Neural progenitor cell (in vitro differentiated cells): ENCODE measurements around the gene GPRC5A. TPM values are rescaled to one million over a fixed set of nuclear protein-coding genes. Genes with fewer than 3 reads are reported as not detected.

Experiments
- DNase-seq: peaks from one replicate; pipeline ENCODE4 v3.0.0-alpha.2; 2016; ENCODE audit warnings: low spot score
- H2AFZ ChIP-seq: fragments of 200-600 bp; sonication (generic); replicated peaks from 2 replicates; pipeline ENCODE4 v1.6.1; 2016; ENCODE audit warnings: antibody characterized with exemption
- H3F3A ChIP-seq: fragments of 200-600 bp; sonication (generic); 2 replicates; pipeline ENCODE4 v1.6.1; 2016; ENCODE audit warnings: antibody characterized with exemption, low read depth
- H3K27ac ChIP-seq: fragments of 200-600 bp; sonication (generic); 2 replicates; pipeline ENCODE4 v1.5.1; 2016; ENCODE audit warnings: mild to moderate bottlenecking
- H3K27me3 ChIP-seq: fragments of 200-600 bp; sonication (generic); 2 replicates; pipeline ENCODE4 v1.6.1; 2016; ENCODE audit warnings: mild to moderate bottlenecking, moderate library complexity
- H3K36me3 ChIP-seq: fragments of 200-600 bp; sonication (generic); 2 replicates; pipeline ENCODE4 v1.5.1; 2016
- H3K4me1 ChIP-seq: fragments of 200-600 bp; sonication (generic); 2 replicates; pipeline ENCODE4 v1.6.1; 2016; ENCODE audit warnings: mixed run types
- H3K4me2 ChIP-seq: fragments of 200-600 bp; sonication (generic); 2 replicates; pipeline ENCODE4 v1.6.1; 2016
- H3K4me3 ChIP-seq: fragments of 200-600 bp; sonication (generic); 2 replicates; pipeline ENCODE4 v1.5.1; 2016
- H3K79me2 ChIP-seq: fragments of 200-600 bp; sonication (generic); 2 replicates; pipeline ENCODE4 v1.6.1; 2016; ENCODE audit warnings: low read depth
- H3K9ac ChIP-seq: fragments of 200-600 bp; sonication (generic); 2 replicates; pipeline ENCODE4 v1.6.1; 2016
- H3K9me3 ChIP-seq: fragments of 200-600 bp; sonication (generic); 2 replicates; pipeline ENCODE4 v1.5.1; 2016; ENCODE audit warnings: low read depth
- H4K20me1 ChIP-seq: fragments of 200-600 bp; sonication (generic); 2 replicates; pipeline ENCODE4 v1.6.1; 2016; ENCODE audit warnings: low read depth
- H3K27ac Mint-ChIP-seq: 3 replicates; pipeline ENCODE4 v1.8.0; 2021; ENCODE audit warnings: mixed read lengths
- H3K27me3 Mint-ChIP-seq: 2 replicates; pipeline ENCODE4 v1.8.0; 2022; ENCODE audit warnings: low read depth, mild to moderate bottlenecking, inconsistent platforms, moderate library complexity, mixed read lengths; ENCODE audit not compliant: insufficient read depth
- H3K36me3 Mint-ChIP-seq: 3 replicates; pipeline ENCODE4 v1.8.0; 2021; ENCODE audit warnings: mixed read lengths
- H3K4me1 Mint-ChIP-seq: 3 replicates; pipeline ENCODE4 v1.8.0; 2021; ENCODE audit warnings: mixed read lengths
- H3K4me3 Mint-ChIP-seq: 3 replicates; pipeline ENCODE4 v1.8.0; 2021; ENCODE audit warnings: mild to moderate bottlenecking, moderate library complexity, mixed read lengths
- H3K9me3 Mint-ChIP-seq: 3 replicates; pipeline ENCODE4 v1.8.0; 2020; ENCODE audit warnings: mixed read lengths
- CTCF ChIP-seq: fragments of 200-600 bp; sonication (generic); IDR thresholded peaks from 2 replicates; pipeline ENCODE4 v1.5.1; 2017; ENCODE audit warnings: antibody characterized with exemption, mild to moderate bottlenecking
- EZH2 ChIP-seq: fragments of 200-600 bp; sonication (generic); IDR thresholded peaks from 2 replicates; pipeline ENCODE4 v1.6.1; 2017; ENCODE audit warnings: antibody characterized with exemption, mild to moderate bottlenecking, moderate library complexity
- EZH2phosphoT487 ChIP-seq: fragments of 200-600 bp; sonication (generic); IDR thresholded peaks from 2 replicates; pipeline ENCODE4 v1.6.1; 2017; ENCODE audit warnings: antibody characterized with exemption
- total RNA-seq: library from RNA; depleted of rRNA; stranded (reverse); fragments of >200 nt; gene quantifications from 2 replicates; pipeline ENCODE4 v1.2.3, GENCODE V29; 2015; ENCODE audit warnings: low replicate concordance

GPRC5A gene
- total RNA-seq, 1 donor from 2014 or later: not detected

GRCh38 chr12:12926571-12927071 lies 35.3 kb downstream of the GPRC5A start:
- Histone ChIP-seq H3K79me2 (no peaks in the 10 kb centered on the region), H3K4me2 (no peak overlapping the region), H3K4me1 (no peaks in the 10 kb centered on the region), H3F3A (no peaks in the 10 kb centered on the region), H4K20me1 (no peaks in the 10 kb centered on the region), H3K27ac (no peak overlapping the region), H3K4me3 (no peak overlapping the region), H3K27me3 (no peaks in the 10 kb centered on the region), H3K9me3 (no peaks in the 10 kb centered on the region), H3K36me3 (no peaks in the 10 kb centered on the region), H3K9ac (no peak overlapping the region), H2AFZ (no peak overlapping the region)
- Mint-ChIP-seq H3K9me3 (peaks cover 8% of the 10 kb centered on the region), H3K27me3 (peaks cover 5% of the 10 kb centered on the region), H3K4me3 (no peak overlapping the region), H3K4me1 (peaks cover 8% of the 10 kb centered on the region), H3K27ac (peak overlapping the region; percentile 78), H3K36me3 (no peaks in the 10 kb centered on the region)
- TF ChIP-seq EZH2 (no peak), EZH2phosphoT487 (no peak), CTCF (no peak)
- DNase-seq: no peak

DNA sequence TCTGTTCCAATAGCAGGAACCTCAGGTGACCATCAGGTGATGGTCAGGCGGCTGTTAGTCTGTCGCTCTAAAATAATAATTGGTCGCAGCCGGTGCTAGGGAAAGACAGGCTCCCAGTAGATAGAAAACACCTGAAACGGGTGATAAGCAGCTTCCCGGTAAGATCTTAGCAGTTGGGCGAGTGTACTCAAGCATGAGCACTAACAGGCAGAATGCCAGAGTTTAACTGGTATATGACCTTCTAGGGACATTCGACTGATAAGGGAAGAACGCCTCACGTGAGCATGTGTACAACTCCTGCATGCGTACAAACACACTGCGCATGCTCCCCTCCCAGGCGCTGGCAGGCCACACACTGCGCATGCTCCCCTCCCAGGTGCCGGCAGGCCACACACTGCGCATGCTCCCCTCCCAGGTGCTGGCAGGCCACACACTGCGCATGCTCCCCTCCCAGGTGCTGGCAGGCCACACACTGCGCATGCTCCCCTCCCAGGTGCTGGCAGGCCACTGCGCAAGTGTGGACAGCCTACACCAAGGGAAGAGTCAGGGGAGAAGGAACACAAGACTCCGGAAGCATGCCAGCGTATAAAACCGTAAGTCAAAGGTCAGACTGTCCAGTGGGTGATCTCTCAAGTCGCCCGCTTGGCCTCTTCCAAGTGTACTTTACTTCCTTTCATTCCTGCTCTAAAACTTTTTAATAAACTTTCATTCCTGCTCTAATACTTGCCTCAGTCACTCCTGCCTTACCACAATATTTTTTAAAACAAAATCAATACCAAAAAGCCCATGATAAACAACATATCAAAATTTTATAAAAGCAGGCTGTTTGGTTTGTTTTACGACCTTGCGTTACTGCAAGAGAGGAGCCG lies 36.1 kb downstream of the GPRC5A start:
- Mint-ChIP-seq H3K4me3 (no peak overlapping the region), H3K27ac (no peak overlapping the region), H3K36me3 (no peaks in the 10 kb centered on the region), H3K27me3 (peaks cover 1% of the 10 kb centered on the region), H3K4me1 (peaks cover 8% of the 10 kb centered on the region), H3K9me3 (peaks cover 8% of the 10 kb centered on the region)
- Histone ChIP-seq H3K9ac (no peak overlapping the region), H3K4me1 (no peaks in the 10 kb centered on the region), H3K4me3 (no peak overlapping the region), H4K20me1 (no peaks in the 10 kb centered on the region), H3K36me3 (no peaks in the 10 kb centered on the region), H3K79me2 (no peaks in the 10 kb centered on the region), H3K27me3 (no peaks in the 10 kb centered on the region), H2AFZ (no peak overlapping the region), H3K9me3 (no peaks in the 10 kb centered on the region), H3F3A (no peaks in the 10 kb centered on the region), H3K27ac (no peak overlapping the region), H3K4me2 (no peak overlapping the region)
- TF ChIP-seq CTCF (no peak), EZH2 (no peak), EZH2phosphoT487 (no peak)
- no peak for DNase-seq

DNA sequence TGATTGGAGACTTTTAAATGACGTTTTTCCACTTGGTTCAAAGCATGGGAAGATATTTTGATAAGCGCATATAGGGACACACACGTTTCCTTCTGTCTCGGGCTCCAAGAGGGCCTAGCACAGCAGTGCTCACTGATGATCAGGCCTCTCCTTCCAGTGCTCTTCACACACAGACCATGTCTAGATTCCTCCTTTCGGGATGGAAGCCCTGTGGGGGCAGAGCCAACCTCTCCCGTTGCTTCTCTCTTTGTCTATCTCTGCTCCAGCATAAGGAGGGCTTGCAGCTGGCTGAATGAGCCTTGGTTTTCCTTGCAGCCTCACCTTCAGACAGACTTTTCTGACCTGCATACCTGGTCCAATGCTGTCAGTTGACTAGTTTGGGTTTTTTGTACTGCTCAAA lies 38.3 kb downstream of the GPRC5A start:
- TF ChIP-seq EZH2phosphoT487 (no peak), EZH2 (no peak), CTCF (no peak)
- Mint-ChIP-seq H3K27ac (no peak overlapping the region), H3K4me3 (no peak overlapping the region), H3K9me3 (peaks cover 8% of the 10 kb centered on the region), H3K4me1 (peaks cover 19% of the 10 kb centered on the region), H3K36me3 (no peaks in the 10 kb centered on the region), H3K27me3 (no peaks in the 10 kb centered on the region)
- Histone ChIP-seq H3K4me2 (no peak overlapping the region), H3K4me1 (peaks cover 8% of the 10 kb centered on the region), H3K4me3 (no peak overlapping the region), H3F3A (no peaks in the 10 kb centered on the region), H3K27ac (no peak overlapping the region), H3K9me3 (no peaks in the 10 kb centered on the region), H2AFZ (peak overlapping the region; percentile 26), H3K27me3 (no peaks in the 10 kb centered on the region), H3K36me3 (no peaks in the 10 kb centered on the region), H4K20me1 (no peaks in the 10 kb centered on the region), H3K9ac (no peak overlapping the region), H3K79me2 (no peaks in the 10 kb centered on the region)
- no peak for DNase-seq
